Measurements from ENCODE around the gene MMP15. TPM values are rescaled to one million over a fixed set of nuclear protein-coding genes. Genes with fewer than 3 reads are reported as not detected.

Gene MMP15
- total and polyA plus RNA-seq, 2 of the 13 experiments (the other 11 are each of a cell fraction or from before 2014, with no cell fraction given): 35.2 to 44.9 TPM

DNA sequence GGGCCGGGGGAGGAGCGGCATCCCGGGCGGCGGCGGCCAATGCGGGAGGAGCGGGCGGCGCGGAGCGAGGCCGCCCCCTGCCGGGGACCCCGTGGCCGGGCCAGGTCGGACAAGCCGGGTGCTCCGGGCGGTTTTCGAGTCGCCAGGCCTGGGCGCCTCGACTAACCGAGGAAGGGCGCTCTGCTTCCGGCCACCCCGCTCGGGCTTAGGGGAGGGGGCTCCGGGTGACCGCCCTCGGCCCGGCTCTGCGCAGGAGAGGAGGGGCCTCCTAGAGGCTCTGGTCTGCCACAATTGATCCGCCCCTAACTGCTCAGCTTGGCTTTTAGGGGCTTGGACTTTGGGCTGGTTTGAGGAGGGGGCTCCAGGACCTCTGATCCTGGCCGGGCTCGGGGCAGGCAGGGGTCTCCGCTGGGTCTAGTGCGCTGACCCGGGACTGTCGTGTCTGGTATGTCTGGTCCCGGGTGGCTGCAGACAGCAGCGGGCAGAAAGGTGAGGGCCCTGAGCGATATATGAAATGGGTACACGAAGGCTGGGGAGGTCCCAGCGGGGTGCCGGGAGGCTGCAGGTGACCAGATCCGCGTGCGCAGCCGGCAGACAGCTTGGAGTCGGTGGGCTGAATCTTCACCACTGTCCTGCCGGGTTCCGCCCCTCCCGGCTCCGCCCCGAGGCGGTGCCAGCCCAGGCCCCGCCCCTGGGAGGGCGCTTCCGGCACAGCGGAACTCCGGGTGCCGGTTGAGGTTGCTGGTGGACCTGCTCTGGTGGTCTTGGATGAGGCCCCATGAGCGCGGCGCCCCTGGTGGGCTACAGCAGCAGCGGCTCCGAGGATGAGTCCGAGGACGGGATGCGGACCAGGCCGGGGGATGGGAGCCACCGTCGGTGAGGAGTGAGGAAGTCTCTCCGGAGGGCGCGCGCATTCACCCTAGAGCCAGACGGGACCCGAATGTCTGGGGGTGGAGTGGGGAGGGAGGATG lies 24.6 kb upstream of the MMP15 start, which contains the start of gene USB1 (continued):
- peak; percentile 49 for TF ChIP-seq AGO2 (optimal IDR thresholded peaks at IDR 0.05; ENCODE audit: low read depth, low read length)
- TF ChIP-seq, protein P1, sequence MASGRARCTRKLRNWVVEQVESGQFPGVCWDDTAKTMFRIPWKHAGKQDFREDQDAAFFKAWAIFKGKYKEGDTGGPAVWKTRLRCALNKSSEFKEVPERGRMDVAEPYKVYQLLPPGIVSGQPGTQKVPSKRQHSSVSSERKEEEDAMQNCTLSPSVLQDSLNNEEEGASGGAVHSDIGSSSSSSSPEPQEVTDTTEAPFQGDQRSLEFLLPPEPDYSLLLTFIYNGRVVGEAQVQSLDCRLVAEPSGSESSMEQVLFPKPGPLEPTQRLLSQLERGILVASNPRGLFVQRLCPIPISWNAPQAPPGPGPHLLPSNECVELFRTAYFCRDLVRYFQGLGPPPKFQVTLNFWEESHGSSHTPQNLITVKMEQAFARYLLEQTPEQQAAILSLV (CRISPR knock-in tag; IDR thresholded peaks at IDR 0.05; ENCODE audit: borderline replicate concordance): 0 out of 2 replicates have a peak, but pooled peaks have one; percentile 2
- TF ChIP-seq RFXANK (CRISPR knock-in tag; IDR thresholded peaks at IDR 0.05): peak; percentile 59; the same call in 1 of the 2 replicates
- TF ChIP-seq NFYB (CRISPR knock-in tag; IDR thresholded peaks at IDR 0.05): no peak
- TF ChIP-seq KLF16 (CRISPR knock-in tag; IDR thresholded peaks at IDR 0.05): peak in 1 of 2 experiments; percentile 79; a peak in 1 of 4 replicates
- 0 out of 2 replicates have a peak, but pooled peaks have one; percentile 16 for TF ChIP-seq PPARG (CRISPR knock-in tag; conservative IDR thresholded peaks at IDR 0.05)
- no peak for TF ChIP-seq ISX (CRISPR knock-in tag; conservative IDR thresholded peaks at IDR 0.05)
- no peak for TF ChIP-seq ZNF235 (CRISPR knock-in tag; IDR thresholded peaks at IDR 0.05; ENCODE audit: borderline replicate concordance)
- no peak for TF ChIP-seq SATB2 (CRISPR knock-in tag; IDR thresholded peaks at IDR 0.05)
- no peak for TF ChIP-seq KDM3A (CRISPR knock-in tag; IDR thresholded peaks at IDR 0.05; ENCODE audit: low read depth)
- no peak for TF ChIP-seq JARID2 (CRISPR knock-in tag; IDR thresholded peaks at IDR 0.05; ENCODE audit: insufficient replicate concordance)
- TF ChIP-seq SMYD3 (CRISPR knock-in tag; IDR thresholded peaks at IDR 0.05): 0 out of 2 replicates have a peak, but pooled peaks have one; percentile 62
- peak; percentile 47; the same call in 1 of the 2 replicates for TF ChIP-seq GFI1 (CRISPR knock-in tag; IDR thresholded peaks at IDR 0.05; ENCODE audit: borderline replicate concordance)
- peak; percentile 64; the same call in 1 of the 2 replicates for TF ChIP-seq PCBP1 (IDR thresholded peaks at IDR 0.05; ENCODE audit: borderline replicate concordance, low read depth, low read length)
- TF ChIP-seq ZNF589 (CRISPR knock-in tag; conservative IDR thresholded peaks at IDR 0.05): no peak
- TF ChIP-seq ZNF180 (CRISPR knock-in tag; IDR thresholded peaks at IDR 0.05; ENCODE audit: borderline replicate concordance, low read depth): no peak
- TF ChIP-seq, protein P2, sequence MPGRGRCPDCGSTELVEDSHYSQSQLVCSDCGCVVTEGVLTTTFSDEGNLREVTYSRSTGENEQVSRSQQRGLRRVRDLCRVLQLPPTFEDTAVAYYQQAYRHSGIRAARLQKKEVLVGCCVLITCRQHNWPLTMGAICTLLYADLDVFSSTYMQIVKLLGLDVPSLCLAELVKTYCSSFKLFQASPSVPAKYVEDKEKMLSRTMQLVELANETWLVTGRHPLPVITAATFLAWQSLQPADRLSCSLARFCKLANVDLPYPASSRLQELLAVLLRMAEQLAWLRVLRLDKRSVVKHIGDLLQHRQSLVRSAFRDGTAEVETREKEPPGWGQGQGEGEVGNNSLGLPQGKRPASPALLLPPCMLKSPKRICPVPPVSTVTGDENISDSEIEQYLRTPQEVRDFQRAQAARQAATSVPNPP (CRISPR knock-in tag; IDR thresholded peaks at IDR 0.05): peak; percentile 58; the same call in 1 of the 2 replicates
- TF ChIP-seq, protein P3, sequence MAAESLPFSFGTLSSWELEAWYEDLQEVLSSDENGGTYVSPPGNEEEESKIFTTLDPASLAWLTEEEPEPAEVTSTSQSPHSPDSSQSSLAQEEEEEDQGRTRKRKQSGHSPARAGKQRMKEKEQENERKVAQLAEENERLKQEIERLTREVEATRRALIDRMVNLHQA (CRISPR knock-in tag; IDR thresholded peaks at IDR 0.05): no peak
- peak; percentile 82; the same call in 1 of the 2 replicates for TF ChIP-seq SIN3A (IDR thresholded peaks at IDR 0.05; ENCODE audit: borderline replicate concordance, low read depth, low read length)
- TF ChIP-seq, protein P4, sequence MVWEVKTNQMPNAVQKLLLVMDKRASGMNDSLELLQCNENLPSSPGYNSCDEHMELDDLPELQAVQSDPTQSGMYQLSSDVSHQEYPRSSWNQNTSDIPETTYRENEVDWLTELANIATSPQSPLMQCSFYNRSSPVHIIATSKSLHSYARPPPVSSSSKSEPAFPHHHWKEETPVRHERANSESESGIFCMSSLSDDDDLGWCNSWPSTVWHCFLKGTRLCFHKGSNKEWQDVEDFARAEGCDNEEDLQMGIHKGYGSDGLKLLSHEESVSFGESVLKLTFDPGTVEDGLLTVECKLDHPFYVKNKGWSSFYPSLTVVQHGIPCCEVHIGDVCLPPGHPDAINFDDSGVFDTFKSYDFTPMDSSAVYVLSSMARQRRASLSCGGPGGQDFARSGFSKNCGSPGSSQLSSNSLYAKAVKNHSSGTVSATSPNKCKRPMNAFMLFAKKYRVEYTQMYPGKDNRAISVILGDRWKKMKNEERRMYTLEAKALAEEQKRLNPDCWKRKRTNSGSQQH (CRISPR knock-in tag; IDR thresholded peaks at IDR 0.05; ENCODE audit: low read depth): no peak
- TF ChIP-seq ARHGAP35 (CRISPR knock-in tag; IDR thresholded peaks at IDR 0.05; ENCODE audit: borderline replicate concordance): peak; percentile 13; the same call in 1 of the 2 replicates
- TF ChIP-seq ZNF326 (CRISPR knock-in tag; IDR thresholded peaks at IDR 0.05; ENCODE audit: borderline replicate concordance): no peak

Measured in HepG2 (cell line).